ENCODE data around the gene OMP. TPM values are rescaled to one million over a fixed set of nuclear protein-coding genes. Genes with fewer than 3 reads are reported as not detected.

Gene OMP
- total and polyA plus RNA-seq, 7 donors = 0.32 TPM; not detected in 6

DNA sequence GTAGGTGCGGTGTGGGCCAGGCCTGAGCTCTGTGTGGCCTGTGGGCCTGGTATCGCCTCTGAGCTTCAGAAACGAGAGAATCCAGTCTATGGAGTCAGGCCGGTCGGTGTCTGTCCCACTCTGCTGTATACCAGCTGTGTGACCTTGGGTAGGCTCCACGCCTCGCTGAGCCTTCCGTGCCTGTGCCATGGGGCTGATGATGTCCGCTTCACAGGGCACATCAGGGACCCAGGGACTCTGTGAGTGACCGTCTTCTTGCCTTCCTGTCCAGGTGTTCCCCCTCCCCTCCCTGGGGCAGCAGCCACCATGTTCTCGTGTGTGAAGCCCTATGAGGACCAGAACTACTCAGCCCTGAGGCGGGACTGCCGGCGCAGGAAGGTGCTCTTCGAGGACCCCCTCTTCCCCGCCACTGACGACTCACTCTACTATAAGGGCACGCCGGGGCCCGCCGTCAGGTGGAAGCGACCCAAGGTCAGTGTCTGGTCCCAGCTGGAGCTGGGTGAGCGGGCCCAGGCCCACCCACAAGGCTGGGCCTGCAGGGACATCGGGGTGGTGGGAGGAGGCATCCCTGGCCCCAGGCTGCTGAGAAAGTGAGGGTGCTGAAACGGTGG lies 18.0 kb upstream of the OMP start:
- Histone ChIP-seq H3K27ac (no peak overlapping the region), H3K27me3 (ENCODE audit: insufficient read depth in 3 of 3, low read length in 2 of 3) (no peaks in the 10 kb centered on the region), H3K9me3 (no peaks in the 10 kb centered on the region), H3K36me3 (ENCODE audit: insufficient read depth in 1 of 2, low read depth in 1 of 2) (no peaks in the 10 kb centered on the region), H3K4me1 (peaks cover 3% of the 10 kb centered on the region), H3K4me3 (no peak overlapping the region)
- DNase-seq = peak in 1 of 2 donors; percentile 44
- ATAC-seq = no peak
- 90 to 92% (median 90%) methylated on average over 24 to 25 of the region's 25 CpGs for WGBS, 3 donors
- intact Hi-C loops (cut with DNase I) = no loop called here
- TF ChIP-seq, protein P1, sequence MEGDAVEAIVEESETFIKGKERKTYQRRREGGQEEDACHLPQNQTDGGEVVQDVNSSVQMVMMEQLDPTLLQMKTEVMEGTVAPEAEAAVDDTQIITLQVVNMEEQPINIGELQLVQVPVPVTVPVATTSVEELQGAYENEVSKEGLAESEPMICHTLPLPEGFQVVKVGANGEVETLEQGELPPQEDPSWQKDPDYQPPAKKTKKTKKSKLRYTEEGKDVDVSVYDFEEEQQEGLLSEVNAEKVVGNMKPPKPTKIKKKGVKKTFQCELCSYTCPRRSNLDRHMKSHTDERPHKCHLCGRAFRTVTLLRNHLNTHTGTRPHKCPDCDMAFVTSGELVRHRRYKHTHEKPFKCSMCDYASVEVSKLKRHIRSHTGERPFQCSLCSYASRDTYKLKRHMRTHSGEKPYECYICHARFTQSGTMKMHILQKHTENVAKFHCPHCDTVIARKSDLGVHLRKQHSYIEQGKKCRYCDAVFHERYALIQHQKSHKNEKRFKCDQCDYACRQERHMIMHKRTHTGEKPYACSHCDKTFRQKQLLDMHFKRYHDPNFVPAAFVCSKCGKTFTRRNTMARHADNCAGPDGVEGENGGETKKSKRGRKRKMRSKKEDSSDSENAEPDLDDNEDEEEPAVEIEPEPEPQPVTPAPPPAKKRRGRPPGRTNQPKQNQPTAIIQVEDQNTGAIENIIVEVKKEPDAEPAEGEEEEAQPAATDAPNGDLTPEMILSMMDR (IDR thresholded peaks at IDR 0.05) = no peak

DNA sequence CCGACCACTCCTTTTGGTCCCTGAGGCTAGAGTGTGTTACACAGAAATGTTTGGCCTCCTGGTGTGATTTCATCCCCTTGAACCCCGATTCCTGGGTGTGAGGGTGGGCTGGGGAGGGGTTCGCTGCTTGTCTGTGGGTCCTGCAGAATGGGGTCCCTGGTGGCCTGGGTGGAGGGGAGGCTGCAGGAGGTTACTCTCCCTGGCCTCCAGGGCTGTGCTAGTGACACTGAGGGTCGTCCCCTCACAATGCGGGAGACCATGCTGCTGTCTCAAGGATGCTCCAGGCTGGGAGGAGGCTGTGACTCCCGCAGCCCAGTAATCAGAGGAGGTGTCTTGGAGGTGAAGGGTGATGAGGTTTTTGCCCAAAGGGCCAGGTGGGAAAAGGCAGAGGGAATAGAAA lies 17.0 kb upstream of the OMP start:
- no peak overlapping the region for H3K4me3 ChIP-seq
- ATAC-seq (no peak), DNase-seq (peak in 1 of 2 donors; percentile 26)
- H3K4me1 ChIP-seq = peaks cover 3% of the 10 kb centered on the region
- H3K36me3 ChIP-seq (ENCODE audit: insufficient read depth in 1 of 2, low read depth in 1 of 2) = no peaks in the 10 kb centered on the region
- H3K27ac ChIP-seq = no peak overlapping the region
- H3K9me3 ChIP-seq = no peaks in the 10 kb centered on the region
- 88 to 95% (median 89%) methylated on average over 6 of the region's 6 CpGs for WGBS, 3 donors
- intact Hi-C loops (cut with DNase I) = no loop called here
- TF ChIP-seq, protein P1 (IDR thresholded peaks at IDR 0.05) = no peak
- H3K27me3 ChIP-seq (ENCODE audit: insufficient read depth in 3 of 3, low read length in 2 of 3) = no peaks in the 10 kb centered on the region

DNA sequence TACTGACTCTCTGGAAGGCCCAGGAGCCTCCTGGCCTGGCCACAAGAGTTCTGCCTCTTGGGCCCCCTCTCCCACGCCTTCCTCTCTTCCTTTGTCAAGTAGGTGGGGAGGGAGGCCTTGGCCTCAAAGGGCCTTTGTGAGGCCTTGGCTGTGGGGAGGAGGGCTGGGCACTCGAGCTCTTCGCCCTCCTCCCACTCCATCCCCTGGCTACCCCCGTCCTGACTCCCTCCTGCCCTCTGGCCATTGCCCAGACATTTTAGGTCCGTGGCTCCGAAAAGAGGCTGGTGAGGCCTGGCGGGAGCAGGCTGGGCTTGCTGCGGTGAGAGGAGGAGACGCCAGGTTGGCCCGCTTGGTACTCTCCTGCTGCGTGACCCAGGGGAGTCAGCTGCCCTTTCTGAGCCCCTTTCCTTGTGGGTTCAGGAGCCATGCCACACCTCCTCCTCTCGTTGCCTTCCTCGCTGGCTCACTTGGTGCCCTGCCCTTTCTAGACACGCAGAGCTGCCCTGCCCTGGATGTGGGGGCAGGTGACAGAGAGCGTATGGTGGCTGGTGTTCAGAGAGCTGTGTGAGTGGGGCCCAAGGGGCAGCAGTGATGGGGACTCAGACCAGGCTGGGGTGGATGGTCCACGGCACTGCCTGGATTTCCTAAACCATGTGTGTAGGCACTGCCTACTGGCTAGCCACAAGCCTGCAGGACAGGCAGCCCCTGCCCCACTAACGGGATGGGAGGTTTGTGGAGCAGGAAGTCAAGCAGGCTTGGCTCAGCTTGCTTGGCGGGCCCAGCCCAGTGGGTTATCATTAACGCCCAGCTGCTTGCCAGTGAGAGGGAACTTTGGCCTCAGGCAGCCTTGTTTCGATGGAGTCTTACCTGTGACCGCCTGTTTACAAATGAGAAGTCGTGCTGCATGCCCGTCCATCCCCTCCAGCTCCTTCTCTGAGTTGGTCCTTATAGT lies 15.8 kb upstream of the OMP start:
- no peak overlapping the region for H3K4me3 ChIP-seq
- TF ChIP-seq, protein P1 (IDR thresholded peaks at IDR 0.05) = no peak
- H3K4me1 ChIP-seq = peaks cover 3% of the 10 kb centered on the region
- no peak for ATAC-seq
- H3K27ac ChIP-seq = no peak overlapping the region
- no peaks in the 10 kb centered on the region for H3K27me3 ChIP-seq (ENCODE audit: insufficient read depth in 3 of 3, low read length in 2 of 3)
- DNase-seq = peak; percentile 1 to 46
- intact Hi-C loops (cut with DNase I) = no loop called here
- no peaks in the 10 kb centered on the region for H3K9me3 ChIP-seq
- WGBS, 3 donors = 72 to 84% (median 78%) methylated on average over 22 to 23 of the region's 23 CpGs
- no peaks in the 10 kb centered on the region for H3K36me3 ChIP-seq (ENCODE audit: insufficient read depth in 1 of 2, low read depth in 1 of 2)

DNA sequence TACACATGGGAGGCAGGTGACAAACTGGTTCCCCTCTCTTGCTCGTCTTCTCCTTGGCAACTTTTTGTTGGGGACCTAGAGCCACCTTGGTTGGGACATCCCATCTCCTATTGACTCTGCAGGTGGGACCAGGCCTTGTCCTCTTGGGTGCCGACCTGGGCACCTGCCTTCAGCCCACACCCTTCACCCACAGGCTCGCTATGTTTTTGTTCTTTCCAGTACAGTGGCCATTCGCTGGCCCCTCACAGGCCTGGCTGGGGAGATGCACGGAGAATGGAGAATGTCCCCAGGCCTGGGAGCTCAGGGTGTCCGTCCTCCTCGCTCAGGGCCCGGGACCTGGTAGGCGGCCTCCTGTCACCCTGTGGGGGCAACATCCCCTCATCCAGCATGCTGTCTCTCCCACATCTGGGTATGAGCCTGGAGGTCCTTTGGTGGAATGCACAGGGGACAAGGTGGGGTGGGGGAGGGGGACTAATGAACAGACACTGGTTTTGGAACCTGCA lies 14.9 kb upstream of the OMP start:
- DNase-seq (peak in 1 of 2 donors; percentile 6), ATAC-seq (no peak)
- WGBS, 3 donors = 93 to 95% (median 94%) methylated on average over 9 of the region's 9 CpGs
- H3K9me3 ChIP-seq = no peaks in the 10 kb centered on the region
- intact Hi-C loops (cut with DNase I) = no loop called here
- no peak overlapping the region for H3K4me3 ChIP-seq
- peaks cover 3% of the 10 kb centered on the region for H3K4me1 ChIP-seq
- H3K36me3 ChIP-seq (ENCODE audit: insufficient read depth in 1 of 2, low read depth in 1 of 2) = no peaks in the 10 kb centered on the region
- H3K27me3 ChIP-seq (ENCODE audit: insufficient read depth in 3 of 3, low read length in 2 of 3) = no peaks in the 10 kb centered on the region
- TF ChIP-seq, protein P1 (IDR thresholded peaks at IDR 0.05) = no peak
- no peak overlapping the region for H3K27ac ChIP-seq

Data from psoas muscle (tissue), 8 donors.